Myocyte (in vitro differentiated cells): ENCODE measurements around the gene CLN6. TPM values are rescaled to one million over a fixed set of nuclear protein-coding genes. Genes with fewer than 3 reads are reported as not detected.
A peak's percentile ranks its signal among the peaks of the same experiment; 100 is the strongest.

Experiments
- DNase-seq: peaks from one replicate; pipeline ENCODE4 v3.0.0-alpha.2; 2012; ENCODE audit warnings: low read depth
- polyA plus RNA-seq: library from polyadenylated mRNA; unstranded; fragments of >200 nt; gene quantifications from one replicate; pipeline ENCODE4 v1.2.1, GENCODE V29; 2012; ENCODE audit warnings: missing spikeins
- total RNA-seq: library from RNA; depleted of rRNA; stranded (reverse); fragments of >200 nt; gene quantifications from 2 replicates; pipeline ENCODE4 v1.2.3, GENCODE V29; 2014

Gene CLN6
- total RNA-seq: 14.1 and 16.0 TPM in 2 replicates
- 14.9 TPM for polyA plus RNA-seq

GRCh38 chr15:68229386-68230156 is at the start of gene CLN6:
CLN6 (minus strand) TSS chr15:68229728; CDS start chr15:68229584, 144 bp downstream.
- peak; percentile 85 for DNase-seq

- peak; percentile 66 for DNase-seq
These were observed 49.3 kb upstream of the CLN6 start for GRCh38 chr15:68278595-68279405.

GRCh38 chr15:68278345-68278594 is 48.7 kb upstream of the CLN6 start:
- DNase-seq: no peak

- DNase-seq: peak; percentile 93
These were observed 48.2 kb upstream of the CLN6 start, which contains the start of gene FEM1B for GRCh38 chr15:68277603-68278344. FEM1B (plus strand) TSS chr15:68277745; CDS start chr15:68278418, 673 bp downstream.

GRCh38 chr15:68277131-68277602 is 47.6 kb upstream of the CLN6 start:
- peak; percentile 73 for DNase-seq

GRCh38 chr15:68276668-68277067 is 47.1 kb upstream of the CLN6 start:
- DNase-seq: no peak

GRCh38 chr15:68275165-68275746 is 45.7 kb upstream of the CLN6 start:
- no peak for DNase-seq

GRCh38 chr15:68274201-68274848 is 44.8 kb upstream of the CLN6 start:
- no peak for DNase-seq

DNA sequence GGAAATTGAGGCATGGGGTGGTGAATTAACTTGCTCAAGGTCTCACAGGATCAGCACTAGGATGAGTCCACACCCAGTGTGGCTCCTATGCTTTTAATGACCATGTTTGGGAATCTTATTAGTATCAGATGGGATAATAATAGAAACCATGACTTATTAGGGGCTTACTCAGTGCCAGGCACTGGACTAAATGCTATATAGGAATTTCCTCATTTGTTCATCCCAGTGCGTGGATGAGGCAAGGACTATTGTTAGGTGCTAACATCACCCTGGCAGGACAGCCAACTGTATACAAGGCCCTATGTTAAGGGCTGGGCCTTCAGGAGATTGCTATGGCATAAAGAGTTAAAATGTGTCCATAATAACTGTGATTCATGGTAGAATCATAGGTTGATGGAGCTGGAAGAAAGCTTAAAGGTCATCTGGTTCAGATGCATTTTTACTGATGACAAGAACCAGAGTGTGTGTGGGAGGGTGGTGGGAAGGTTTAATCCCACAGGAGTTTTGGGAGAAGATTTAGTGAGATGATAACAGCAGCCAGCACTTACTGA is 43.3 kb upstream of the CLN6 start:
- DNase-seq: peak; percentile 44

DNA sequence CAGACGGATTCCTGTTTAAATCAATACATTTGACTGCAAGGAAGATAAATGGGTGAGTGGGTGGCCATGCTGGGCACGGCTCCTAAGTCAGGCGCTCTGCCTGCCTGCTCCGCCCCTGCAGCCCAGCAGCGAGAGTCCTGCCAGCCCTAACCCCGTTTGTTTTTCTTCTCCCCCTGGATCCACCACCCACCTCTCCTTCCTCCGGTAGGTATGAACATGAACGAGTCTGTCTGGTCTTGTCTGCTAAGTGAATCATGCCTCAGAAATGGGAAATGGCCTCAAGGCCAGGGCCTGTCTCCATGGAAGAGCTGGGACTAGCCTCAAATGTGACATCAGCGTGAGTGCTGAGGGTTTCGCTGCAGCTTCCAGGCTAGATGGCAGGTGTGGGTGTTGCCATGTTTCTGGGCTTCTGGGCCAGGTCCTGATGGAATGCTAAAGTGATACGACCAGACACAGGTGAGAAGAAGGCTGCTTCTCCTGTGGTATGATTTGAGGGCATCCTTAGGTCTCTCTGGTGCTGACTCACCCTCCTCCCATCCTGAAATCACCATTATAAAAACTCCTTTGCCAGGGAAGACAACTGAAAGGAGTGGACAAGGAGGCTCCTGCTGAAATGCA is 42.4 kb upstream of the CLN6 start:
- peak; percentile 70 for DNase-seq

- DNase-seq: no peak
These were observed 38.9 kb upstream of the CLN6 start for GRCh38 chr15:68268405-68268804.

GRCh38 chr15:68265674-68266073 is 36.1 kb upstream of the CLN6 start:
- no peak for DNase-seq

GRCh38 chr15:68265081-68265480 is 35.6 kb upstream of the CLN6 start:
- DNase-seq: no peak

- DNase-seq: no peak
These were observed 34.8 kb upstream of the CLN6 start for GRCh38 chr15:68264282-68264681.

DNA sequence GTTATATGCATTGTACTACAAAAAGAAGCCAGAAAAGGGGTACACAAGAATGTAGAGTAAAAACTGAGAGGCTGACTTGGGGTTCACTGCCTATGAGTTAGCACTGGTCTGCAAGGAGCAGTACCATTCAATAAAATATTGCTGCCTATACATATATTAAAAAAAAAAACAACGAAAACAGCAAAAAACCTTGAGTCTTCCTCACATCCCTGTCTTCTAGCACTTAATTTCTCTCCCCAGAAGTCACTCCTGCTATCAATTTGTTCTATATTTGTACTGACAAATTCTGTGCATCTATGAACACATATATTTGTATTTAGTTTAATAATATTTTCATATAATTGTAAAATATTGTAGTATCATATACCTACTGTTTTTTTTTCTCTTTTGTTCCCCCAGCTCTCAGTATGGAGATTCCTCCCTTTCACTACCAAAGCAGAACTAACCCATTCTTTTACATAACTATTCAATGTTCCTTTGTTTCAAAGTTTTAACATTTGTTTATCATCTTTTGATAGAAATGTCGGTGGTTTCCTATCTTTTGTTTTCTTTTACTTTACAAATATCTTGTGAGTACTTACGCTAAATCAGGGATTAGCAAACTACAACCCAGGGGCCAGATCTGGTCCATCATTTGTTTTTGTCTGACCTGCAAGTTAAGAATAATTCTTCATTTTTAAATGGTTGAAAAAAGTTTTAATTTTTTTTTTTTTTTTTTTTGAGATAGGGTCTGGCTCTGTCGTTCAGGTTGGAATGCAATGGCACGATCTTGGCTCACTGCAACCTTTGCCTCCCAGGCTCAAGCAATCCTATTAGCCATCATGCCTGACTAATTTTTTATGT is 33.2 kb upstream of the CLN6 start:
- DNase-seq: no peak

DNA sequence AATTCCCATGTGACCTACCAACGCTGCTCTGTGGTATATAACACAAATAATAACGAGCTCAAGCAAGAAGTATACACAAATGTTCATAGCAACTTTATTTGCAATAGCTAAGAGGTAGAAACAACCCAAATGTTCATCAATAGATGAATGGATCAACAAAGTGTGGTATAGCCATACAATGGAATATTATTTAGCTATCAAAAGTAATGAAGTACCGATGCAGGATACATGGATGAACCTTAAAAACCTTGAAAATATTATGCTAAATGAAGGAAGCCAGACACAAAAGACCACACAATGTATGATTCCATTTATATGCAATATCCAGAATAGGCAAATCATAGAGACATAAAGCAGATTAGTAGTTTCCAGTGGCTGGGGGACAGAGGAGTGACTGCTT is 32.5 kb upstream of the CLN6 start:
- DNase-seq: no peak

DNA sequence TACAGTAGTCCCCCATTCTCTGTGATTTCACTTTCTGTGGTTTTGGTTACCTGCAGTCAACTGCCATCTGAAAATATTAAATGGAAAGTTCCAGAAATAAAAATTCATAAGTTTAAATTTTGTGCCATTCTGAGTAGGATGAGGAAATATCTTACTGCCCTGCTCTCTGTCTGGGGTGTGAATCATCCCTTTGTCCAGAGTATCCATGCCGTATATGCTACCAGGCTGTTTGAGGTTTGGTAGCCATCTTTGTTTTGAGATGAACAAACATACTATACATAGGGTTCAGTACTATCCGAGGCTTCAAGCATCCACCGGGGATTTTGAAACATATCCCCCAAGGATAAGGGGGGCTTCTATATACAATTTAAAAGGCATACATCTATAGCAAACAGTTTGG is 31.7 kb upstream of the CLN6 start:
- no peak for DNase-seq

DNA sequence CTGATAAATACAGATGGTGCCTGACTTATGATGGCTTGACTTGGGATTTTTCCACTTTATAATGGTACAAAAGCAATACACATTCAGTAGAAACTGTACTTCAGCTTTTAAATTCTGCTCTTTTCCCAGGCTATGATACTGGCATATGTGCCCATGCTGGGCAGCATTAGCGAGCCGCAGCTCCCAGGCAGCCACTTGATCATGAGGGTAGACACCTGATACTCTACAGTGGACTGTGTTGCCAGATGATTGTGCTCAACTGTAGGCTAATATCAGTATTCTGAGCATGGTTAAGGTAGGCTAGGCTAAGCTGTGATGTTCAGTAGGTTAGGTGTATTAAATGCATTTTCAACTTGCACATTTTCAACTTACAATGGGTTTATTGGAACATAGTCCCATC is 30.4 kb upstream of the CLN6 start:
- no peak for DNase-seq

GRCh38 chr15:68258692-68259091 is 29.2 kb upstream of the CLN6 start:
- DNase-seq: peak; percentile 31
